GM12878 (cell line): ENCODE measurements around the gene RNF41. TPM values are rescaled to one million over a fixed set of nuclear protein-coding genes. Genes with fewer than 3 reads are reported as not detected.

ENCODE experiments used
- ATAC-seq: fragments of 200-7000 bp; cut with Tn5 transposase; 3 replicates; pipeline ENCODE4 v1.9.1; 2020; ENCODE audit warnings: mild to moderate bottlenecking, moderate library complexity
- BruUV-seq: library from RNA; stranded (reverse); fragments of 400-500 nt; replicated peaks from 2 replicates; lab custom pipeline; 2021; lab: Mats Ljungman, UMichigan
- CTCF ChIA-PET: fragments of 300-600 bp; sonication (Branson Sonifier 250); formaldehyde crosslinking; extraction: SDS; loops from one replicate; lab custom pipeline; 2021; ENCODE audit warnings: inconsistent platforms; lab: Yijun Ruan, JAX
- POLR2A ChIA-PET: fragments of 350-600 bp; formaldehyde crosslinking; extraction: SDS; loops from one replicate; lab custom pipeline; 2021; ENCODE audit warnings: inconsistent platforms; lab: Charles Lee
- RAD21 ChIA-PET: fragments of 300-600 bp; sonication (Branson Sonifier 250); formaldehyde crosslinking; loops from one replicate; lab custom pipeline; 2023; ENCODE audit warnings: antibody characterized with exemption; ENCODE audit not compliant: unreplicated experiment; lab: Charles Lee
- SMC1A ChIA-PET: fragments of 300-600 bp; sonication (Branson Sonifier 250); formaldehyde crosslinking; loops from one replicate; lab custom pipeline; 2023; ENCODE audit not compliant: unreplicated experiment, uncharacterized antibody; lab: Charles Lee
- DNase-seq: peaks from one replicate; pipeline ENCODE4 v3.0.0-alpha.2; 2011; ENCODE audit warnings: low read depth, low spot score
- FAIRE-seq: peaks from 3 replicates; lab custom pipeline; 2011; peaks lifted over from hg19 to GRCh38; lab: Jason Lieb, UNC
- H2AFZ ChIP-seq: 2 replicates; pipeline ENCODE4 v1.6.0; 2011; ENCODE audit warnings: low read depth, low read length, control low read depth; ENCODE audit not compliant: control insufficient read depth
- H3K27ac ChIP-seq: 2 replicates; pipeline ENCODE4 v1.5.1; 2011; ENCODE audit warnings: control low read depth; ENCODE audit not compliant: control insufficient read depth, insufficient read depth
- H3K27me3 ChIP-seq, 2 experiments: replicated peaks in 1 of 2; 2 replicates each; pipeline versions ENCODE4 v1.6.0 to v1.6.1; 2011; ENCODE audit warnings: low read length in 1 of 2; ENCODE audit not compliant: control insufficient read depth in 2 of 2, insufficient read depth in 2 of 2
- H3K36me3 ChIP-seq, 2 experiments: 2 replicates each; pipeline ENCODE4 v1.5.1; 2011; ENCODE audit warnings: low read length in 1 of 2; ENCODE audit not compliant: control insufficient read depth in 2 of 2, insufficient read depth in 2 of 2
- H3K4me1 ChIP-seq: 2 replicates; pipeline ENCODE4 v1.6.1; 2011; ENCODE audit warnings: mild to moderate bottlenecking, low read length, moderate library complexity, mixed read lengths; ENCODE audit not compliant: control insufficient read depth, insufficient read depth
- H3K4me2 ChIP-seq: 2 replicates; pipeline ENCODE4 v1.6.0; 2011; ENCODE audit warnings: control low read depth; ENCODE audit not compliant: control insufficient read depth, insufficient read depth
- H3K4me3 ChIP-seq: fragments of 200-600 bp; sonication (generic); 2 replicates; pipeline ENCODE4 v1.5.1; 2016
- H3K79me2 ChIP-seq: 2 replicates; pipeline ENCODE4 v1.6.0; 2011; ENCODE audit warnings: low read length; ENCODE audit not compliant: control insufficient read depth, insufficient read depth
- H3K9ac ChIP-seq: 2 replicates; pipeline ENCODE4 v1.8.0; 2011; ENCODE audit warnings: low read length, control low read depth, mixed read lengths; ENCODE audit not compliant: control insufficient read depth, insufficient read depth
- H3K9me3 ChIP-seq: replicated peaks from 3 replicates; pipeline ENCODE4 v1.5.1; 2011; ENCODE audit warnings: mild to moderate bottlenecking, low read length; ENCODE audit not compliant: control insufficient read depth, insufficient read depth
- H4K20me1 ChIP-seq: 2 replicates; pipeline ENCODE4 v1.6.0; 2011; ENCODE audit not compliant: control insufficient read depth, insufficient read depth
- ASH2L ChIP-seq: fragments of 300-600, 200-600 bp; sonication (generic); IDR thresholded peaks from 2 replicates; pipeline ENCODE4 v1.6.1; 2017; ENCODE audit warnings: low read depth, mild to moderate bottlenecking, borderline replicate concordance
- HDGF ChIP-seq: fragments of 450-650 bp; IDR thresholded peaks from 2 replicates; pipeline ENCODE4 v1.6.1; 2016; ENCODE audit warnings: antibody characterized with exemption
- IKZF1 ChIP-seq: fragments of 450-650 bp; conservative IDR thresholded peaks from 2 replicates; pipeline ENCODE4 v1.6.1; 2017; ENCODE audit warnings: antibody characterized with exemption, mild to moderate bottlenecking
- KLF5 ChIP-seq: fragments of 450-650 bp; IDR thresholded peaks from 2 replicates; pipeline ENCODE4 v1.6.1; 2014; ENCODE audit warnings: mild to moderate bottlenecking; ENCODE audit not compliant: partially characterized antibody
- NFIC ChIP-seq: IDR thresholded peaks from 2 replicates; pipeline ENCODE4 v1.6.1; 2012; ENCODE audit warnings: low read depth, mild to moderate bottlenecking, inconsistent platforms, low read length, moderate library complexity
- NFXL1 ChIP-seq: fragments of 450-650 bp; IDR thresholded peaks from 2 replicates; pipeline ENCODE4 v1.6.1; 2017; ENCODE audit warnings: antibody characterized with exemption, mild to moderate bottlenecking, borderline replicate concordance
- RCOR1 ChIP-seq: conservative IDR thresholded peaks from 2 replicates; pipeline ENCODE4 v1.6.1; 2012; ENCODE audit warnings: low read depth, low read length, improper control_type of control experiment
- SIN3A ChIP-seq: IDR thresholded peaks from 2 replicates; pipeline ENCODE4 v1.6.1; 2012; ENCODE audit warnings: low read depth, low read length, improper control_type of control experiment
- SIX5 ChIP-seq: IDR thresholded peaks from 2 replicates; pipeline ENCODE4 v1.6.1; 2011; ENCODE audit warnings: mild to moderate bottlenecking, low read depth, low read length, moderate library complexity; ENCODE audit not compliant: severe bottlenecking
- SPI1 ChIP-seq: IDR thresholded peaks from 2 replicates; pipeline ENCODE4 v1.6.1; 2011; ENCODE audit warnings: low read depth, mild to moderate bottlenecking, low read length, moderate library complexity, borderline replicate concordance; ENCODE audit not compliant: insufficient read depth
- STAT1 ChIP-seq: fragments of 450-650 bp; conservative IDR thresholded peaks from 2 replicates; pipeline ENCODE4 v1.6.1; 2014; ENCODE audit warnings: antibody characterized with exemption, mild to moderate bottlenecking
- YY1 ChIP-seq: IDR thresholded peaks from 2 replicates; pipeline ENCODE4 v1.6.1; 2011; ENCODE audit warnings: low read depth, mild to moderate bottlenecking, low read length
- ZNF274 ChIP-seq: IDR thresholded peaks from one replicate; pipeline ENCODE4 v1.8.0; 2011; ENCODE audit not compliant: insufficient read length, insufficient read depth
- WGBS: methylation state at CpG from one replicate; pipeline ENCODE4 v1.1.6; 2016; ENCODE audit warnings: low lambda C conversion rate; ENCODE audit not compliant: insufficient replicate concordance, insufficient coverage; ENCODE audit errors: missing lambda C conversion rate; 5-methylcytosine and 5-hydroxymethylcytosine counted together
- in situ Hi-C: fragments of 300-500 bp; cut with MboI; formaldehyde crosslinking; loops from 9 replicates; pipeline ENCODE4 v1.14.3; 2018; ENCODE audit warnings: mixed read lengths
- intact Hi-C: fragments of 100-400 bp; cut with micrococcal nuclease; formaldehyde crosslinking; loops from one replicate; pipeline ENCODE4 v1.14.2; 2022; ENCODE audit not compliant: unreplicated experiment
- polyA plus RNA-seq, 11 experiments: library from polyadenylated mRNA; depleted of rRNA in 4 of 11; unstranded in 6 of 11; stranded (reverse) in 5 of 11; fragments of >200 nt; fragmentation: Nextera tagmentation in 4 of 11; fragmentation: Illumina TruSeq in 1 of 11; extraction: Ambion mirVana in 4 of 11; extraction: Trizol in 1 of 11; gene quantifications; 1 replicate in 1 of 11; 2 replicates in 10 of 11; pipeline versions ENCODE4 v1.2.1 to v1.2.3, GENCODE V29; 2011 to 2016; ENCODE audit warnings: inconsistent platforms in 2 of 11, missing spikeins in 2 of 11, low read depth in 1 of 11
- total RNA-seq, 4 experiments: library from RNA; depleted of rRNA in 3 of 4; stranded (reverse); fragments of >200 nt in 3 of 4; fragmentation: Illumina TruSeq in 1 of 4; extraction: Trizol in 1 of 4; gene quantifications; 2 replicates each; pipeline versions ENCODE4 v1.2.1 to v1.2.3, GENCODE V29; 2013 to 2021
- TF ChIP-seq, protein P1 (sequence below): IDR thresholded peaks from 2 replicates; pipeline ENCODE4 v1.6.1; 2012; ENCODE audit warnings: low read length, inconsistent platforms
- TF ChIP-seq, protein P2 (sequence below): fragments of 450-650 bp; IDR thresholded peaks from 2 replicates; pipeline ENCODE4 v1.6.1; 2017; ENCODE audit warnings: mild to moderate bottlenecking, moderate library complexity
- TF ChIP-seq, protein P3 (sequence below): fragments of 450-650 bp; IDR thresholded peaks from 2 replicates; pipeline ENCODE4 v1.6.1; 2017; ENCODE audit warnings: mild to moderate bottlenecking, low read depth, inconsistent platforms; ENCODE audit not compliant: poor library complexity, severe bottlenecking

The RNF41 gene
- total and polyA plus RNA-seq, 10 of the 15 experiments (the other 5 are each of a cell fraction or from before 2014, with no cell fraction given): 11.1 to 47.8 (median 30.6) TPM

DNA sequence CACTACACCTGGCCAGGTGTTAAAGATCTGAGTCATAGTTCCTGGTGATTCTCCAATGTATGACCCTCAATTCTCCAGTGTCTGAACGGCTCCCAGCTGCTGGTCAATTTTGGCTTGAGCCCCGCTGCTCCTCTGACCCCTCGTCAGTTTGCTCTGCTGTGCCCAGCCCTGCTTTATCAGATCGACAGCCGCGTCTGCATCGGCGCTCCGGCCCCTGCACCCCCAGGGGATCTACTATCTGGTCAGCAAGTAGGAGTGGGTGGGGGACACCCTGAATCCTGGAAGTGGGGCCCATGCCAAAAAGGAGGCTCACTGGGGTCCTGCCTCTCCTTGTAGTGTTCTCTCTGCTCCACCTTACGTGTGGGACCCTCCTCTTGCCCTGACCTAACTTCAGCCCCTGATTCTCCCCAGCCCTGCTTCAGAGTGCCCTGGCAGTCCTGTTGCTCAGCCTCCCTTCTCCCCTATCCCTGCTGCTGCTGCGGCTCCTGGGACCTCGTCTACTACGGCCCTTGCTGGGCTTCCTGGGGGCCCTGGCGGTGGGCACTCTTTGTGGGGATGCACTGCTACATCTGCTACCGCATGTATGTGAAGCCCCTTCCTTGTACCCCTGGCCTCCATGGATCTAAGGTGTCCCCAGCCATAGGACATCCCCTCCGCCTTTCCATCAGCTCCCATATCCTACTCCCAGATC, 13.2 kb upstream of the RNF41 start:
- WGBS: 88% methylated on average over 16 of the region's 16 CpGs
- TF ChIP-seq, protein P1, sequence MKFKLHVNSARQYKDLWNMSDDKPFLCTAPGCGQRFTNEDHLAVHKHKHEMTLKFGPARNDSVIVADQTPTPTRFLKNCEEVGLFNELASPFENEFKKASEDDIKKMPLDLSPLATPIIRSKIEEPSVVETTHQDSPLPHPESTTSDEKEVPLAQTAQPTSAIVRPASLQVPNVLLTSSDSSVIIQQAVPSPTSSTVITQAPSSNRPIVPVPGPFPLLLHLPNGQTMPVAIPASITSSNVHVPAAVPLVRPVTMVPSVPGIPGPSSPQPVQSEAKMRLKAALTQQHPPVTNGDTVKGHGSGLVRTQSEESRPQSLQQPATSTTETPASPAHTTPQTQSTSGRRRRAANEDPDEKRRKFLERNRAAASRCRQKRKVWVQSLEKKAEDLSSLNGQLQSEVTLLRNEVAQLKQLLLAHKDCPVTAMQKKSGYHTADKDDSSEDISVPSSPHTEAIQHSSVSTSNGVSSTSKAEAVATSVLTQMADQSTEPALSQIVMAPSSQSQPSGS: no peak
- TF ChIP-seq IKZF1 (no peak), SIX5 (no peak), NFIC (no peak), RCOR1 (no peak), SPI1 (no peak), HDGF (no peak), YY1 (no peak), ZNF274 (no peak), NFXL1 (no peak), STAT1 (no peak), SIN3A (no peak), ASH2L (no peak), KLF5 (no peak)
- TF ChIP-seq, protein P2, sequence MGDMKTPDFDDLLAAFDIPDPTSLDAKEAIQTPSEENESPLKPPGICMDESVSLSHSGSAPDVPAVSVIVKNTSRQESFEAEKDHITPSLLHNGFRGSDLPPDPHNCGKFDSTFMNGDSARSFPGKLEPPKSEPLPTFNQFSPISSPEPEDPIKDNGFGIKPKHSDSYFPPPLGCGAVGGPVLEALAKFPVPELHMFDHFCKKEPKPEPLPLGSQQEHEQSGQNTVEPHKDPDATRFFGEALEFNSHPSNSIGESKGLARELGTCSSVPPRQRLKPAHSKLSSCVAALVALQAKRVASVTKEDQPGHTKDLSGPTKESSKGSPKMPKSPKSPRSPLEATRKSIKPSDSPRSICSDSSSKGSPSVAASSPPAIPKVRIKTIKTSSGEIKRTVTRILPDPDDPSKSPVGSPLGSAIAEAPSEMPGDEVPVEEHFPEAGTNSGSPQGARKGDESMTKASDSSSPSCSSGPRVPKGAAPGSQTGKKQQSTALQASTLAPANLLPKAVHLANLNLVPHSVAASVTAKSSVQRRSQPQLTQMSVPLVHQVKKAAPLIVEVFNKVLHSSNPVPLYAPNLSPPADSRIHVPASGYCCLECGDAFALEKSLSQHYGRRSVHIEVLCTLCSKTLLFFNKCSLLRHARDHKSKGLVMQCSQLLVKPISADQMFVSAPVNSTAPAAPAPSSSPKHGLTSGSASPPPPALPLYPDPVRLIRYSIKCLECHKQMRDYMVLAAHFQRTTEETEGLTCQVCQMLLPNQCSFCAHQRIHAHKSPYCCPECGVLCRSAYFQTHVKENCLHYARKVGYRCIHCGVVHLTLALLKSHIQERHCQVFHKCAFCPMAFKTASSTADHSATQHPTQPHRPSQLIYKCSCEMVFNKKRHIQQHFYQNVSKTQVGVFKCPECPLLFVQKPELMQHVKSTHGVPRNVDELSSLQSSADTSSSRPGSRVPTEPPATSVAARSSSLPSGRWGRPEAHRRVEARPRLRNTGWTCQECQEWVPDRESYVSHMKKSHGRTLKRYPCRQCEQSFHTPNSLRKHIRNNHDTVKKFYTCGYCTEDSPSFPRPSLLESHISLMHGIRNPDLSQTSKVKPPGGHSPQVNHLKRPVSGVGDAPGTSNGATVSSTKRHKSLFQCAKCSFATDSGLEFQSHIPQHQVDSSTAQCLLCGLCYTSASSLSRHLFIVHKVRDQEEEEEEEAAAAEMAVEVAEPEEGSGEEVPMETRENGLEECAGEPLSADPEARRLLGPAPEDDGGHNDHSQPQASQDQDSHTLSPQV: no peak
- TF ChIP-seq, protein P3, sequence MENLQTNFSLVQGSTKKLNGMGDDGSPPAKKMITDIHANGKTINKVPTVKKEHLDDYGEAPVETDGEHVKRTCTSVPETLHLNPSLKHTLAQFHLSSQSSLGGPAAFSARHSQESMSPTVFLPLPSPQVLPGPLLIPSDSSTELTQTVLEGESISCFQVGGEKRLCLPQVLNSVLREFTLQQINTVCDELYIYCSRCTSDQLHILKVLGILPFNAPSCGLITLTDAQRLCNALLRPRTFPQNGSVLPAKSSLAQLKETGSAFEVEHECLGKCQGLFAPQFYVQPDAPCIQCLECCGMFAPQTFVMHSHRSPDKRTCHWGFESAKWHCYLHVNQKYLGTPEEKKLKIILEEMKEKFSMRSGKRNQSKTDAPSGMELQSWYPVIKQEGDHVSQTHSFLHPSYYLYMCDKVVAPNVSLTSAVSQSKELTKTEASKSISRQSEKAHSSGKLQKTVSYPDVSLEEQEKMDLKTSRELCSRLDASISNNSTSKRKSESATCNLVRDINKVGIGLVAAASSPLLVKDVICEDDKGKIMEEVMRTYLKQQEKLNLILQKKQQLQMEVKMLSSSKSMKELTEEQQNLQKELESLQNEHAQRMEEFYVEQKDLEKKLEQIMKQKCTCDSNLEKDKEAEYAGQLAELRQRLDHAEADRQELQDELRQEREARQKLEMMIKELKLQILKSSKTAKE: no peak
- TF ChIP-seq, all 136 proteins: peak for 0
- ATAC-seq (no peak), DNase-seq (no peak), FAIRE-seq (no peak)
- CTCF ChIA-PET: no interaction called here
- H3K79me2 ChIP-seq: no peaks in the 10 kb centered on the region
- H3K27me3 ChIP-seq: no peaks in the 10 kb centered on the region
- SMC1A ChIA-PET: interaction anchor here (1.1 to 1.5 kb wide), 2 partner anchors 18 to 229 kb away, joined by 3 to 4 read pairs; no protein-coding TSS in a partner anchor
- no peak overlapping the region for H2AFZ ChIP-seq
- POLR2A ChIA-PET: no interaction called here
- H3K9ac ChIP-seq: no peak overlapping the region
- H3K4me3 ChIP-seq: no peak overlapping the region
- no peaks in the 10 kb centered on the region for H3K4me1 ChIP-seq
- no peak overlapping the region for H3K27ac ChIP-seq
- RAD21 ChIA-PET: interaction anchor here (1.8 kb wide), 1 partner anchor 13 kb away, joined by 5 read pairs; the partner anchor contains the start of gene RNF41
- intact Hi-C loops: no loop called here
- no TSS peak for BruUV-seq
- no peaks in the 10 kb centered on the region for H3K9me3 ChIP-seq
- no peak overlapping the region for H3K4me2 ChIP-seq
- in situ Hi-C loops: no loop called here
- no peaks in the 10 kb centered on the region; a peak in 1 of 4 replicates for H3K36me3 ChIP-seq
- H4K20me1 ChIP-seq: no peaks in the 10 kb centered on the region; the same call in 1 of the 2 replicates
